ENCODE measurements around the gene PCED1B.

DNA sequence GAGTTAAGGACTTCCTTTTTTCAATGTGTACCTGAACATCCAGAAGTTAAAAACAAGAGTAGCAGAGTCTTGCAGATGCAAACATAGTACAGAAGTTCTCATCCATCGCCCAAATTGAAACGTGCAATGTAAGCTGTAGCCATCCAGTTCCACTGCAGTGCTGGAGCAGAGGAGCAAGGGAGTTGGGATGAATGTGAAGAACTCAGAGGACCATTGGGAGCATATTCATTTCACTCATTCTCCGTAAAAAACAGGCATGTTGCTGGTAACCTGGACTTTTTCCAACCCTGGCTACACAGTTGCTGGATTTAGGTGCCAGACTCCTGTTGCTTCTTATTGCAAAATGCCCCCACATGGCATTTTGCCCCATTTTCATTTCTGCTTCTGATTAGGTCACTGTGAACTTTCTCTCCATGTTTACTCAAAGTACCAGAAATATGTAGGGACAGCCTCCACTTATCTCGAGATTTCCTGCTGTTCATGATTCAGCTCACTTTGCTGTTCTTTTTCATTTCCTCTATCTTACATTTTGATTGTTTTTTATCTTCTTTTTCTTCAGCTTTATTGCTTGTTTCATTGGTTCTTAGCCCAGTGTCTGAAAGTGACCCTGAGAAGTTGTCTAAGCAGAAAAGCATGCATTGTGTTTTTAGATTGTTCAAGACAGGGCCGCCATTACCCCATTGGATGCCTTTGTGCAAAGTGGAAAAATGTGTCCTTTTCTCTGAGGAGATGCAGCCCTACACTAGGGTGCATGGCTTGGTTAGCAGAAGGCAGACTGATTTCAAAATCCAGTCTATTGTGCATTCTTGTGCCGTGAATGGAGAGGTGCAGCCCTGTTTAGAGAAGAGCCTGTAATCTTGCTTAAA lies 109.4 kb downstream of the PCED1B start:
- TF ChIP-seq, protein P1, sequence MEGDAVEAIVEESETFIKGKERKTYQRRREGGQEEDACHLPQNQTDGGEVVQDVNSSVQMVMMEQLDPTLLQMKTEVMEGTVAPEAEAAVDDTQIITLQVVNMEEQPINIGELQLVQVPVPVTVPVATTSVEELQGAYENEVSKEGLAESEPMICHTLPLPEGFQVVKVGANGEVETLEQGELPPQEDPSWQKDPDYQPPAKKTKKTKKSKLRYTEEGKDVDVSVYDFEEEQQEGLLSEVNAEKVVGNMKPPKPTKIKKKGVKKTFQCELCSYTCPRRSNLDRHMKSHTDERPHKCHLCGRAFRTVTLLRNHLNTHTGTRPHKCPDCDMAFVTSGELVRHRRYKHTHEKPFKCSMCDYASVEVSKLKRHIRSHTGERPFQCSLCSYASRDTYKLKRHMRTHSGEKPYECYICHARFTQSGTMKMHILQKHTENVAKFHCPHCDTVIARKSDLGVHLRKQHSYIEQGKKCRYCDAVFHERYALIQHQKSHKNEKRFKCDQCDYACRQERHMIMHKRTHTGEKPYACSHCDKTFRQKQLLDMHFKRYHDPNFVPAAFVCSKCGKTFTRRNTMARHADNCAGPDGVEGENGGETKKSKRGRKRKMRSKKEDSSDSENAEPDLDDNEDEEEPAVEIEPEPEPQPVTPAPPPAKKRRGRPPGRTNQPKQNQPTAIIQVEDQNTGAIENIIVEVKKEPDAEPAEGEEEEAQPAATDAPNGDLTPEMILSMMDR (IDR thresholded peaks at IDR 0.05): no peak
- TF ChIP-seq RELA (CRISPR knock-in tag; IDR thresholded peaks at IDR 0.05; ENCODE audit: borderline replicate concordance): no peak
- TF ChIP-seq, protein P2, sequence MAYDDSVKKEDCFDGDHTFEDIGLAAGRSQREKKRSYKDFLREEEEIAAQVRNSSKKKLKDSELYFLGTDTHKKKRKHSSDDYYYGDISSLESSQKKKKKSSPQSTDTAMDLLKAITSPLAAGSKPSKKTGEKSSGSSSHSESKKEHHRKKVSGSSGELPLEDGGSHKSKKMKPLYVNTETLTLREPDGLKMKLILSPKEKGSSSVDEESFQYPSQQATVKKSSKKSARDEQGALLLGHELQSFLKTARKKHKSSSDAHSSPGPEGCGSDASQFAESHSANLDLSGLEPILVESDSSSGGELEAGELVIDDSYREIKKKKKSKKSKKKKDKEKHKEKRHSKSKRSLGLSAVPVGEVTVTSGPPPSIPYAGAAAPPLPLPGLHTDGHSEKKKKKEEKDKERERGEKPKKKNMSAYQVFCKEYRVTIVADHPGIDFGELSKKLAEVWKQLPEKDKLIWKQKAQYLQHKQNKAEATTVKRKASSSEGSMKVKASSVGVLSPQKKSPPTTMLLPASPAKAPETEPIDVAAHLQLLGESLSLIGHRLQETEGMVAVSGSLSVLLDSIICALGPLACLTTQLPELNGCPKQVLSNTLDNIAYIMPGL (CRISPR knock-in tag; IDR thresholded peaks at IDR 0.05): no peak
- no peak for TF ChIP-seq NFYB (CRISPR knock-in tag; conservative IDR thresholded peaks at IDR 0.05; ENCODE audit: low read depth)
- TF ChIP-seq NFE2L1 (CRISPR knock-in tag; IDR thresholded peaks at IDR 0.05): no peak
- TF ChIP-seq, protein P3, sequence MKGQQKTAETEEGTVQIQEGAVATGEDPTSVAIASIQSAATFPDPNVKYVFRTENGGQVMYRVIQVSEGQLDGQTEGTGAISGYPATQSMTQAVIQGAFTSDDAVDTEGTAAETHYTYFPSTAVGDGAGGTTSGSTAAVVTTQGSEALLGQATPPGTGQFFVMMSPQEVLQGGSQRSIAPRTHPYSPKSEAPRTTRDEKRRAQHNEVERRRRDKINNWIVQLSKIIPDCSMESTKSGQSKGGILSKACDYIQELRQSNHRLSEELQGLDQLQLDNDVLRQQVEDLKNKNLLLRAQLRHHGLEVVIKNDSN (CRISPR knock-in tag; IDR thresholded peaks at IDR 0.05): no peak
- TF ChIP-seq, protein P4, sequence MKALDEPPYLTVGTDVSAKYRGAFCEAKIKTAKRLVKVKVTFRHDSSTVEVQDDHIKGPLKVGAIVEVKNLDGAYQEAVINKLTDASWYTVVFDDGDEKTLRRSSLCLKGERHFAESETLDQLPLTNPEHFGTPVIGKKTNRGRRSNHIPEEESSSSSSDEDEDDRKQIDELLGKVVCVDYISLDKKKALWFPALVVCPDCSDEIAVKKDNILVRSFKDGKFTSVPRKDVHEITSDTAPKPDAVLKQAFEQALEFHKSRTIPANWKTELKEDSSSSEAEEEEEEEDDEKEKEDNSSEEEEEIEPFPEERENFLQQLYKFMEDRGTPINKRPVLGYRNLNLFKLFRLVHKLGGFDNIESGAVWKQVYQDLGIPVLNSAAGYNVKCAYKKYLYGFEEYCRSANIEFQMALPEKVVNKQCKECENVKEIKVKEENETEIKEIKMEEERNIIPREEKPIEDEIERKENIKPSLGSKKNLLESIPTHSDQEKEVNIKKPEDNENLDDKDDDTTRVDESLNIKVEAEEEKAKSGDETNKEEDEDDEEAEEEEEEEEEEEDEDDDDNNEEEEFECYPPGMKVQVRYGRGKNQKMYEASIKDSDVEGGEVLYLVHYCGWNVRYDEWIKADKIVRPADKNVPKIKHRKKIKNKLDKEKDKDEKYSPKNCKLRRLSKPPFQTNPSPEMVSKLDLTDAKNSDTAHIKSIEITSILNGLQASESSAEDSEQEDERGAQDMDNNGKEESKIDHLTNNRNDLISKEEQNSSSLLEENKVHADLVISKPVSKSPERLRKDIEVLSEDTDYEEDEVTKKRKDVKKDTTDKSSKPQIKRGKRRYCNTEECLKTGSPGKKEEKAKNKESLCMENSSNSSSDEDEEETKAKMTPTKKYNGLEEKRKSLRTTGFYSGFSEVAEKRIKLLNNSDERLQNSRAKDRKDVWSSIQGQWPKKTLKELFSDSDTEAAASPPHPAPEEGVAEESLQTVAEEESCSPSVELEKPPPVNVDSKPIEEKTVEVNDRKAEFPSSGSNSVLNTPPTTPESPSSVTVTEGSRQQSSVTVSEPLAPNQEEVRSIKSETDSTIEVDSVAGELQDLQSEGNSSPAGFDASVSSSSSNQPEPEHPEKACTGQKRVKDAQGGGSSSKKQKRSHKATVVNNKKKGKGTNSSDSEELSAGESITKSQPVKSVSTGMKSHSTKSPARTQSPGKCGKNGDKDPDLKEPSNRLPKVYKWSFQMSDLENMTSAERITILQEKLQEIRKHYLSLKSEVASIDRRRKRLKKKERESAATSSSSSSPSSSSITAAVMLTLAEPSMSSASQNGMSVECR (CRISPR knock-in tag; IDR thresholded peaks at IDR 0.05; ENCODE audit: borderline replicate concordance): no peak
- TF ChIP-seq, protein P5, sequence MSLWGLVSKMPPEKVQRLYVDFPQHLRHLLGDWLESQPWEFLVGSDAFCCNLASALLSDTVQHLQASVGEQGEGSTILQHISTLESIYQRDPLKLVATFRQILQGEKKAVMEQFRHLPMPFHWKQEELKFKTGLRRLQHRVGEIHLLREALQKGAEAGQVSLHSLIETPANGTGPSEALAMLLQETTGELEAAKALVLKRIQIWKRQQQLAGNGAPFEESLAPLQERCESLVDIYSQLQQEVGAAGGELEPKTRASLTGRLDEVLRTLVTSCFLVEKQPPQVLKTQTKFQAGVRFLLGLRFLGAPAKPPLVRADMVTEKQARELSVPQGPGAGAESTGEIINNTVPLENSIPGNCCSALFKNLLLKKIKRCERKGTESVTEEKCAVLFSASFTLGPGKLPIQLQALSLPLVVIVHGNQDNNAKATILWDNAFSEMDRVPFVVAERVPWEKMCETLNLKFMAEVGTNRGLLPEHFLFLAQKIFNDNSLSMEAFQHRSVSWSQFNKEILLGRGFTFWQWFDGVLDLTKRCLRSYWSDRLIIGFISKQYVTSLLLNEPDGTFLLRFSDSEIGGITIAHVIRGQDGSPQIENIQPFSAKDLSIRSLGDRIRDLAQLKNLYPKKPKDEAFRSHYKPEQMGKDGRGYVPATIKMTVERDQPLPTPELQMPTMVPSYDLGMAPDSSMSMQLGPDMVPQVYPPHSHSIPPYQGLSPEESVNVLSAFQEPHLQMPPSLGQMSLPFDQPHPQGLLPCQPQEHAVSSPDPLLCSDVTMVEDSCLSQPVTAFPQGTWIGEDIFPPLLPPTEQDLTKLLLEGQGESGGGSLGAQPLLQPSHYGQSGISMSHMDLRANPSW (CRISPR knock-in tag; conservative IDR thresholded peaks at IDR 0.05; ENCODE audit: low read depth): no peak
- TF ChIP-seq, protein P6, sequence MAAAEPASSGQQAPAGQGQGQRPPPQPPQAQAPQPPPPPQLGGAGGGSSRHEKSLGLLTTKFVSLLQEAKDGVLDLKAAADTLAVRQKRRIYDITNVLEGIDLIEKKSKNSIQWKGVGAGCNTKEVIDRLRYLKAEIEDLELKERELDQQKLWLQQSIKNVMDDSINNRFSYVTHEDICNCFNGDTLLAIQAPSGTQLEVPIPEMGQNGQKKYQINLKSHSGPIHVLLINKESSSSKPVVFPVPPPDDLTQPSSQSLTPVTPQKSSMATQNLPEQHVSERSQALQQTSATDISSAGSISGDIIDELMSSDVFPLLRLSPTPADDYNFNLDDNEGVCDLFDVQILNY (CRISPR knock-in tag; IDR thresholded peaks at IDR 0.05): no peak

All from WTC11 (cell line).